WTC11 (cell line): ENCODE measurements around the gene PTPN9. TPM values are rescaled to one million over a fixed set of nuclear protein-coding genes. Genes with fewer than 3 reads are reported as not detected.

ENCODE experiments used
- ATAC-seq: fragments of 200-7000 bp; cut with Tn5 transposase; 2 replicates; pipeline ENCODE4 v1.10.0; 2021; ENCODE audit warnings: mild to moderate bottlenecking, moderate library complexity
- CTCF ChIA-PET: fragments of 300-600 bp; sonication (Branson Sonifier 250); formaldehyde crosslinking; loops from one replicate; lab custom pipeline; 2021; ENCODE audit warnings: antibody characterized with exemption; lab: Charles Lee
- POLR2A ChIA-PET: fragments of 350-600 bp; sonication (Branson Sonifier 250); formaldehyde crosslinking; loops from one replicate; lab custom pipeline; 2021; ENCODE audit warnings: antibody characterized with exemption; lab: Charles Lee
- DNase-seq: peaks from one replicate; pipeline ENCODE4 v3.0.0; 2021; ENCODE audit warnings: low spot score
- H3K27ac Mint-ChIP-seq: 2 replicates; pipeline ENCODE4 v1.8.0; 2021; ENCODE audit warnings: mixed read lengths
- H3K27me3 Mint-ChIP-seq: 2 replicates; pipeline ENCODE4 v1.8.0; 2021; ENCODE audit warnings: low read depth, mild to moderate bottlenecking, moderate library complexity, mixed read lengths
- H3K36me3 Mint-ChIP-seq: 2 replicates; pipeline ENCODE4 v1.8.0; 2021; ENCODE audit warnings: mixed read lengths
- H3K4me1 Mint-ChIP-seq: 2 replicates; pipeline ENCODE4 v1.8.0; 2022; ENCODE audit warnings: mixed read lengths
- H3K4me3 Mint-ChIP-seq: 2 replicates; pipeline ENCODE4 v1.8.0; 2021; ENCODE audit warnings: mild to moderate bottlenecking, moderate library complexity, mixed read lengths
- H3K9me3 Mint-ChIP-seq: 2 replicates; pipeline ENCODE4 v1.8.0; 2021; ENCODE audit warnings: mixed read lengths
- ATF2 ChIP-seq: sonication (generic); formaldehyde crosslinking; IDR thresholded peaks from 2 replicates; pipeline ENCODE4 v1.8.1; 2022; ENCODE audit warnings: low read depth, missing genetic modification reagents, borderline replicate concordance
- CBFB ChIP-seq: sonication (generic); formaldehyde crosslinking; IDR thresholded peaks from 2 replicates; pipeline ENCODE4 v1.8.1; 2022; ENCODE audit warnings: mild to moderate bottlenecking, low read depth, missing genetic modification reagents
- CTCF ChIP-seq: fragments of 200-600 bp; IDR thresholded peaks from 2 replicates; pipeline ENCODE4 v1.8.0; 2022; ENCODE audit warnings: antibody characterized with exemption
- ESRRA ChIP-seq: sonication (generic); formaldehyde crosslinking; IDR thresholded peaks from 2 replicates; pipeline ENCODE4 v1.8.1; 2022; ENCODE audit warnings: mild to moderate bottlenecking, missing genetic modification reagents, borderline replicate concordance
- FOXJ3 ChIP-seq: sonication (generic); formaldehyde crosslinking; IDR thresholded peaks from 2 replicates; pipeline ENCODE4 v1.9.0; 2021; ENCODE audit warnings: missing genetic modification reagents, mild to moderate bottlenecking, borderline replicate concordance
- HMGA2 ChIP-seq: fragments of 250-450 bp; sonication (Bioruptor Pico); IDR thresholded peaks from 2 replicates; pipeline ENCODE4 v1.4.0; 2021; ENCODE audit warnings: mild to moderate bottlenecking, moderate library complexity
- JAZF1 ChIP-seq: fragments of 250-450 bp; sonication (Bioruptor Pico); IDR thresholded peaks from 2 replicates; pipeline ENCODE4 v1.9.0; 2021; ENCODE audit warnings: moderate library complexity, mild to moderate bottlenecking, inconsistent platforms
- TEAD4 ChIP-seq: sonication (generic); formaldehyde crosslinking; IDR thresholded peaks from 2 replicates; pipeline ENCODE4 v1.8.0; 2022; ENCODE audit warnings: mild to moderate bottlenecking, missing genetic modification reagents
- USF2 ChIP-seq: sonication (generic); formaldehyde crosslinking; IDR thresholded peaks from 2 replicates; pipeline ENCODE4 v1.8.1; 2023; ENCODE audit warnings: mild to moderate bottlenecking, missing genetic modification reagents, moderate library complexity
- ZNF121 ChIP-seq: sonication (generic); formaldehyde crosslinking; IDR thresholded peaks from 2 replicates; pipeline ENCODE4 v1.8.0; 2023; ENCODE audit warnings: missing genetic modification reagents
- ZNF423 ChIP-seq: fragments of 250-450 bp; sonication (Bioruptor Pico); IDR thresholded peaks from 2 replicates; pipeline ENCODE4 v2.1.2; 2022; ENCODE audit warnings: mild to moderate bottlenecking, moderate library complexity
- total RNA-seq: library from RNA; stranded (reverse); gene quantifications from 3 replicates; pipeline ENCODE4 v1.2.3, GENCODE V29; 2021
- TF ChIP-seq, protein P1 (sequence below): fragments of 250-450 bp; sonication (Bioruptor Pico); IDR thresholded peaks from 2 replicates; pipeline ENCODE4 v1.9.0; 2021; ENCODE audit warnings: moderate library complexity, mild to moderate bottlenecking, inconsistent platforms, borderline replicate concordance
- TF ChIP-seq, protein P2 (sequence below): sonication (generic); formaldehyde crosslinking; IDR thresholded peaks from 2 replicates; pipeline ENCODE4 v1.8.0; 2022; ENCODE audit warnings: missing genetic modification reagents
- TF ChIP-seq, protein P3 (sequence below): fragments of 250-450 bp; sonication (Bioruptor Pico); IDR thresholded peaks from 2 replicates; pipeline ENCODE4 v1.9.0; 2021; ENCODE audit warnings: mild to moderate bottlenecking
- TF ChIP-seq, protein P4 (sequence below): fragments of 250-450 bp; sonication (Bioruptor Pico); IDR thresholded peaks from 2 replicates; pipeline ENCODE4 v1.8.0; 2021; ENCODE audit warnings: mild to moderate bottlenecking

The PTPN9 gene
- total RNA-seq, 1 experiment from 2014 or later = 45.5 TPM

DNA sequence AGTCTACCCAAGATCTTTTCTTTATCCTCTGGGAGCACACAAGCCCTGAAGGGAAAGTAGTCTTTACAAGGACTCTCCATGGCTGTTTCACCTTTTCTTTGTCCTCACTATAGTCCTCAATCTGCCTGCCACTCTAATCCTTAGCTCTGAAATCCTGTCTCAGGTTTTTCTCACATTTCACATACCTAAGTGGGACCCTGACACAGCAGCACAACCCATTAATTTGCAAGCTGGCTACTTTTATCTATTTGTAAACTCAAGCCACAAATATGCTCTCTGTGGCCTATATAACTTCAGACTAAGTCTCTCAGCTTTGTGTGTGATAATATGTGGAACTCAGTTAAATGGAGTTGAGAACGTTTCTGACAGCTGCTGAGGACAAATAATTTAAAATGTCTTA lies 147.4 kb downstream of the PTPN9 start:
- DNase-seq = no peak
- CTCF ChIA-PET = interaction anchor here (1.7 kb wide), 1 partner anchor 64 kb away, joined by 4 read pairs; no protein-coding TSS in a partner anchor
- Mint-ChIP-seq H3K4me1 (no peaks in the 10 kb centered on the region), H3K27me3 (no peaks in the 10 kb centered on the region), H3K27ac (peak overlapping the region; percentile 48; the same call in 1 of the 2 replicates), H3K4me3 (no peak overlapping the region), H3K9me3 (no peaks in the 10 kb centered on the region), H3K36me3 (peaks cover 34% of the 10 kb centered on the region)
- POLR2A ChIA-PET = interaction anchor here (1.1 kb wide), 1 partner anchor 20 kb away, joined by 3 read pairs; the partner anchor contains the start of gene SIN3A
- no peak for ATAC-seq
- TF ChIP-seq, protein P1, sequence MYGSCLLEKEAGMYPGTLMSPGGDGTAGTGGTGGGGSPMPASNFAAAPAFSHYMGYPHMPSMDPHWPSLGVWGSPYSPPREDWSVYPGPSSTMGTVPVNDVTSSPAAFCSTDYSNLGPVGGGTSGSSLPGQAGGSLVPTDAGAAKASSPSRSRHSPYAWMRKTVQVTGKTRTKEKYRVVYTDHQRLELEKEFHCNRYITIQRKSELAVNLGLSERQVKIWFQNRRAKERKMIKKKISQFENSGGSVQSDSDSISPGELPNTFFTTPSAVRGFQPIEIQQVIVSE (CRISPR knock-in tag) = no peak
- no peak for TF ChIP-seq FOXJ3 (CRISPR knock-in tag)
- TF ChIP-seq JAZF1 = no peak
- TF ChIP-seq, protein P2, sequence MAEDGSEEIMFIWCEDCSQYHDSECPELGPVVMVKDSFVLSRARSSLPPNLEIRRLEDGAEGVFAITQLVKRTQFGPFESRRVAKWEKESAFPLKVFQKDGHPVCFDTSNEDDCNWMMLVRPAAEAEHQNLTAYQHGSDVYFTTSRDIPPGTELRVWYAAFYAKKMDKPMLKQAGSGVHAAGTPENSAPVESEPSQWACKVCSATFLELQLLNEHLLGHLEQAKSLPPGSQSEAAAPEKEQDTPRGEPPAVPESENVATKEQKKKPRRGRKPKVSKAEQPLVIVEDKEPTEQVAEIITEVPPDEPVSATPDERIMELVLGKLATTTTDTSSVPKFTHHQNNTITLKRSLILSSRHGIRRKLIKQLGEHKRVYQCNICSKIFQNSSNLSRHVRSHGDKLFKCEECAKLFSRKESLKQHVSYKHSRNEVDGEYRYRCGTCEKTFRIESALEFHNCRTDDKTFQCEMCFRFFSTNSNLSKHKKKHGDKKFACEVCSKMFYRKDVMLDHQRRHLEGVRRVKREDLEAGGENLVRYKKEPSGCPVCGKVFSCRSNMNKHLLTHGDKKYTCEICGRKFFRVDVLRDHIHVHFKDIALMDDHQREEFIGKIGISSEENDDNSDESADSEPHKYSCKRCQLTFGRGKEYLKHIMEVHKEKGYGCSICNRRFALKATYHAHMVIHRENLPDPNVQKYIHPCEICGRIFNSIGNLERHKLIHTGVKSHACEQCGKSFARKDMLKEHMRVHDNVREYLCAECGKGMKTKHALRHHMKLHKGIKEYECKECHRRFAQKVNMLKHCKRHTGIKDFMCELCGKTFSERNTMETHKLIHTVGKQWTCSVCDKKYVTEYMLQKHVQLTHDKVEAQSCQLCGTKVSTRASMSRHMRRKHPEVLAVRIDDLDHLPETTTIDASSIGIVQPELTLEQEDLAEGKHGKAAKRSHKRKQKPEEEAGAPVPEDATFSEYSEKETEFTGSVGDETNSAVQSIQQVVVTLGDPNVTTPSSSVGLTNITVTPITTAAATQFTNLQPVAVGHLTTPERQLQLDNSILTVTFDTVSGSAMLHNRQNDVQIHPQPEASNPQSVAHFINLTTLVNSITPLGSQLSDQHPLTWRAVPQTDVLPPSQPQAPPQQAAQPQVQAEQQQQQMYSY (CRISPR knock-in tag) = no peak
- TF ChIP-seq, protein P3, sequence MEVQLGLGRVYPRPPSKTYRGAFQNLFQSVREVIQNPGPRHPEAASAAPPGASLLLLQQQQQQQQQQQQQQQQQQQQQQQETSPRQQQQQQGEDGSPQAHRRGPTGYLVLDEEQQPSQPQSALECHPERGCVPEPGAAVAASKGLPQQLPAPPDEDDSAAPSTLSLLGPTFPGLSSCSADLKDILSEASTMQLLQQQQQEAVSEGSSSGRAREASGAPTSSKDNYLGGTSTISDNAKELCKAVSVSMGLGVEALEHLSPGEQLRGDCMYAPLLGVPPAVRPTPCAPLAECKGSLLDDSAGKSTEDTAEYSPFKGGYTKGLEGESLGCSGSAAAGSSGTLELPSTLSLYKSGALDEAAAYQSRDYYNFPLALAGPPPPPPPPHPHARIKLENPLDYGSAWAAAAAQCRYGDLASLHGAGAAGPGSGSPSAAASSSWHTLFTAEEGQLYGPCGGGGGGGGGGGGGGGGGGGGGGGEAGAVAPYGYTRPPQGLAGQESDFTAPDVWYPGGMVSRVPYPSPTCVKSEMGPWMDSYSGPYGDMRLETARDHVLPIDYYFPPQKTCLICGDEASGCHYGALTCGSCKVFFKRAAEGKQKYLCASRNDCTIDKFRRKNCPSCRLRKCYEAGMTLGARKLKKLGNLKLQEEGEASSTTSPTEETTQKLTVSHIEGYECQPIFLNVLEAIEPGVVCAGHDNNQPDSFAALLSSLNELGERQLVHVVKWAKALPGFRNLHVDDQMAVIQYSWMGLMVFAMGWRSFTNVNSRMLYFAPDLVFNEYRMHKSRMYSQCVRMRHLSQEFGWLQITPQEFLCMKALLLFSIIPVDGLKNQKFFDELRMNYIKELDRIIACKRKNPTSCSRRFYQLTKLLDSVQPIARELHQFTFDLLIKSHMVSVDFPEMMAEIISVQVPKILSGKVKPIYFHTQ (CRISPR knock-in tag) = no peak
- TF ChIP-seq, protein P4, sequence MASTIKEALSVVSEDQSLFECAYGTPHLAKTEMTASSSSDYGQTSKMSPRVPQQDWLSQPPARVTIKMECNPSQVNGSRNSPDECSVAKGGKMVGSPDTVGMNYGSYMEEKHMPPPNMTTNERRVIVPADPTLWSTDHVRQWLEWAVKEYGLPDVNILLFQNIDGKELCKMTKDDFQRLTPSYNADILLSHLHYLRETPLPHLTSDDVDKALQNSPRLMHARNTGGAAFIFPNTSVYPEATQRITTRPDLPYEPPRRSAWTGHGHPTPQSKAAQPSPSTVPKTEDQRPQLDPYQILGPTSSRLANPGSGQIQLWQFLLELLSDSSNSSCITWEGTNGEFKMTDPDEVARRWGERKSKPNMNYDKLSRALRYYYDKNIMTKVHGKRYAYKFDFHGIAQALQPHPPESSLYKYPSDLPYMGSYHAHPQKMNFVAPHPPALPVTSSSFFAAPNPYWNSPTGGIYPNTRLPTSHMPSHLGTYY (CRISPR knock-in tag) = no peak
- no peak for TF ChIP-seq USF2 (CRISPR knock-in tag)
- no peak for TF ChIP-seq TEAD4 (CRISPR knock-in tag)
- TF ChIP-seq HMGA2 = no peak
- TF ChIP-seq ZNF121 (CRISPR knock-in tag) = no peak
- TF ChIP-seq CTCF = no peak
- TF ChIP-seq ZNF423 (CRISPR knock-in tag) = no peak
- TF ChIP-seq ATF2 (CRISPR knock-in tag) = no peak
- TF ChIP-seq CBFB (CRISPR knock-in tag) = no peak
- TF ChIP-seq ESRRA = no peak
